BLaER1 treated with 17β-estradiol and CSF1 and Interleukin-3, amounts not matched to agents 10 nM and 100 nM (cell line): ENCODE data around the gene TAP2.
"Not testable (repeated sequence)": the region's sequence is repeated elsewhere in the genome, so short reads cannot be mapped to it uniquely, and the experiment has no call there.

Experiments used
- H3K27ac ChIP-seq, 11 experiments: shearing (Covaris generic); formaldehyde crosslinking; 2 replicates each; pipeline ENCODE4 v1.8.1; 2022
- H3K27me3 ChIP-seq, 11 experiments: shearing (Covaris generic); formaldehyde crosslinking; 2 replicates each; pipeline ENCODE4 v1.8.1; 2022
- H3K36me3 ChIP-seq, 11 experiments: shearing (Covaris generic); formaldehyde crosslinking; 2 replicates each; pipeline ENCODE4 v1.8.1; 2022
- H3K4me1 ChIP-seq, 10 experiments: shearing (Covaris generic); formaldehyde crosslinking; 2 replicates each; pipeline ENCODE4 v1.8.1; 2022
- H3K4me2 ChIP-seq, 11 experiments: shearing (Covaris generic); formaldehyde crosslinking; 2 replicates each; pipeline ENCODE4 v1.8.1; 2022
- H3K4me3 ChIP-seq, 10 experiments: shearing (Covaris generic); formaldehyde crosslinking; 2 replicates each; pipeline ENCODE4 v1.8.1; 2022
- H3K9ac ChIP-seq, 11 experiments: shearing (Covaris generic); formaldehyde crosslinking; 2 replicates each; pipeline ENCODE4 v1.8.1; 2022
- H3K9me3 ChIP-seq, 11 experiments: shearing (Covaris generic); formaldehyde crosslinking; replicated peaks in 1 of 11; 2 replicates each; pipeline ENCODE4 v1.8.1; 2022
- H4K20me1 ChIP-seq, 11 experiments: shearing (Covaris generic); formaldehyde crosslinking; 2 replicates each; pipeline ENCODE4 v1.8.1; 2022
- Cebpa-rat ChIP-seq, 11 experiments: shearing (Covaris generic); IDR thresholded peaks; 2 replicates each; pipeline ENCODE4 v1.8.1; 2022

Gene TAP2

DNA sequence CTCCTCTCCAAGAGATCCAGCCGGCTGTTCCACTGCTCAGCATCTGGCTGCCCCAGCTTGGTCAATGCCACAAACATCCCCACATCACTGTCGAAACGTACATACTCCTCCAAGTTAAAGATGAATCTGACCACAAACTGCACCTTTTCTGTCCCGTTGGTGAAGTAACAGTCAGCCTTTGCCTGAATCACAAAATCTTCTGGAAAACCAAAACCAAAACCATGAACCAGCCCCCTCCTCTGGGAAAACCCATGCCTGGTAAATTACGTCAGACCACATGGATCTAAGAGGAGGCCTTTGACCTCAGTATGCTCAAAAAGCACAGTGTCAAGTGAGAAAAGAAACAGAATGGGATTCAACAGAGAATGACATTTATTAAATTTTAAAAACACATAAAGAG is 23.4 kb downstream of the TAP2 start:
- Histone ChIP-seq H3K36me3 (peaks cover 0 to 10% (median 0%) of the 10 kb centered on the region in 11 experiments; a peak in 2 of 22 replicates), H4K20me1 (no peaks in the 10 kb centered on the region), H3K4me1 (peaks cover 0 to 22% (median 19%) of the 10 kb centered on the region in 10 experiments; a peak in 19 of 20 replicates), H3K27ac (no peak overlapping the region), H3K4me2 (peak overlapping the region in 4 of 11 experiments; percentile 10 to 35 (median 18); a peak in 5 of 22 replicates), H3K9me3 (no peaks in the 10 kb centered on the region), H3K27me3 (no peaks in the 10 kb centered on the region), H3K4me3 (no peak overlapping the region), H3K9ac (no peak overlapping the region)
- TF ChIP-seq Cebpa-rat (IDR thresholded peaks at IDR 0.05), result no peak

DNA sequence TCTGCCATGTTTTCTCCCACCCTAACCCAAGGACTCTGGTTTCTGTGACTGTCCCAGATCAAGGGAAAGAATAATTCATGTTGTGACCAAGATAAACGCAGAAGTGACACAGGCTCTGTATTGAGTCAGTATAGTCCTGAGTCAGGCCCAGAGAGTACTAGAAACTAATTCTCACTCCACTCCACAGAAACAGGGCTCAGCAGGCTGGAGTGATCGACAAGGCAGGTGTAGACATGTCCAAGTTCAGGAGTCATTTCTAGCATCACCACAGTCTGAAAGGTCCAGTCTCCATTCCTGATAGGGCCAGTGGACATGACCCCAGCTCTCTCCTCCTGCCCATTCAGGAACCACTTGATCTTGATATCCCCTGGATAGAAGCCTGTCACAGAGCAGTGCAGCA is 24.4 kb downstream of the TAP2 start:
- no peak overlapping the region for H3K27ac ChIP-seq
- no peak for TF ChIP-seq Cebpa-rat (IDR thresholded peaks at IDR 0.05)
- peaks cover 0 to 14% (median 10%) of the 10 kb centered on the region in 10 experiments; a peak in 14 of 20 replicates for H3K4me1 ChIP-seq
- no peaks in the 10 kb centered on the region for H4K20me1 ChIP-seq
- H3K36me3 ChIP-seq, result peaks cover 0 to 10% (median 0%) of the 10 kb centered on the region in 11 experiments; a peak in 2 of 22 replicates
- H3K4me3 ChIP-seq, result no peak overlapping the region
- H3K27me3 ChIP-seq, result no peaks in the 10 kb centered on the region
- no peaks in the 10 kb centered on the region for H3K9me3 ChIP-seq
- no peak overlapping the region for H3K9ac ChIP-seq
- no peak overlapping the region for H3K4me2 ChIP-seq

DNA sequence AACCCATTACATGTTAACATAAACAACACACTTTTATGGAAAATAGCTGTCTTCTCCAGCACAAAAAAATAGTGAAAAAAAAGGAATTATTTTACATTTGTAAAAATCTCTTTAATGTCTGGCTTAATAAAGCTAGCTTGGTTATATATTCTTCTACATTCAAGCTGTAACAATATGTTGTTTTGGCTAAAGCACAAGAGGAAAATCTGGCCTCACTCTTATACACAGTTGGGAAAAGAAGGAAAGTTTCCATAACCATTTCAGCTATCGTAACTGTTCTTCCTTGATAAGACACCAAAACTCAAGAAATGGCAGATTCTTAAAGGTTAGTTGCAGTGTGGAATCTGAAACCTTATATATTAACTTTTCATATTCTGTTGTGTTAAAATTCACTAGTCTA is 29.4 kb downstream of the TAP2 start:
- no peaks in the 10 kb centered on the region for H3K9me3 ChIP-seq
- H3K4me1 ChIP-seq, result peaks cover 0 to 9% (median 1%) of the 10 kb centered on the region in 10 experiments; a peak in 5 of 20 replicates
- H3K27me3 ChIP-seq, result no peaks in the 10 kb centered on the region
- H3K4me3 ChIP-seq, result no peak overlapping the region
- H3K27ac ChIP-seq, result no peak overlapping the region
- no peak overlapping the region for H3K9ac ChIP-seq
- H3K4me2 ChIP-seq, result no peak overlapping the region
- peaks cover 0 to 7% (median 0%) of the 10 kb centered on the region in 11 experiments; a peak in 1 of 22 replicates for H3K36me3 ChIP-seq
- no peaks in the 10 kb centered on the region for H4K20me1 ChIP-seq
- TF ChIP-seq Cebpa-rat (IDR thresholded peaks at IDR 0.05), result no peak

DNA sequence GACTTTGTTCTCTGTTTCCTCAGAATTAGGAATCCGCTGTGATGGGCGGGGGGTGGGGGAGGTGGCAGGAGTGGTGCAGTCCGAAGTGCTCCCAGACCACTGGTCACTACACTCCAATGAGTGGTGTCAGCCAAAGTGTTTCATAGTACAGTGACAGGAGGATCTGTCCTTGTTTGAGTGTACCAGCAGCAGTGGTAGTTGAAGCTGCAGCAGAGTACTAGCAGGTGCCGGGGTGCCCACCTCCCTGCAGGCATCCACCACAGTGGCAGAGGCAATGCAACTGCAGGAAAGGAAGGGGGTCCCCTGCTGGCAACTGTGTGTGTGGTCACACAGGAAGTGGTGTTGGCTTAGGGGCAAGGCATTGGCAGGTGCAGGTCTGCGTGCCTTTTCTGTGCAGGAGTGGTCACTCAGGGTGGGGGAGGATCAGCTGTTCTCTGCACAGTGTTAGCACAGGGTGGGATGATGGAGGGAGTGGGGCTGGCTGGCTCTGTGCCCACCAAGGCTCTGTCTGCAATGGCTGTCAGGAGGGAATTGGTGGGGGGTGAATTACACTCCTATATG is 31.4 kb downstream of the TAP2 start:
- no peaks in the 10 kb centered on the region for H3K9me3 ChIP-seq
- no peaks in the 10 kb centered on the region for H3K36me3 ChIP-seq
- no peak overlapping the region for H3K27ac ChIP-seq
- no peaks in the 10 kb centered on the region for H4K20me1 ChIP-seq
- no peak for TF ChIP-seq Cebpa-rat (IDR thresholded peaks at IDR 0.05)
- no peak overlapping the region for H3K9ac ChIP-seq
- H3K4me3 ChIP-seq, result no peak overlapping the region
- peaks cover 0 to 21% (median 1%) of the 10 kb centered on the region in 10 experiments; a peak in 5 of 20 replicates for H3K4me1 ChIP-seq
- no peak overlapping the region for H3K4me2 ChIP-seq
- H3K27me3 ChIP-seq, result no peaks in the 10 kb centered on the region

DNA sequence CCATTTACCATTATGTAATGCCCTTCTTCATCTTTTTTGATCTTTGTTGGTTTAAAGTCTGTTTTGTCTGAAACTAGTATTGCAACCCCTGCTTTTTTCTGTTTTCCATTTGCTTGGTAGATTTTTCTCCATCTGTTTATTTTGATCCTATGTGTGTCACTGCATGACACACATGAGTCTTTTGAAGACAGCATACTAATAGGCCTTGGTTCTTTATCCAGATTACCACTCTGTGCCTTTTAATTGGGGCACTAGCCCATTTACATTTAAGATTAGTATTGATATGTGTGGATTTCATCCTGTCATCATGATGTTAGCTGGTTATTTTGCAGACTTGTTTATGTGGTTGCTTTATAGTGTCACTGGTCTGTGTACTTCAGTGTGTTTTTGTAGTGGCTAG is 33.1 kb downstream of the TAP2 start:
- peaks cover 0 to 21% (median 1%) of the 10 kb centered on the region in 10 experiments; a peak in 5 of 20 replicates for H3K4me1 ChIP-seq
- not testable (repeated sequence) for H3K9me3 ChIP-seq, H3K4me3 ChIP-seq, H3K4me2 ChIP-seq, H4K20me1 ChIP-seq, H3K36me3 ChIP-seq, H3K9ac ChIP-seq, H3K27ac ChIP-seq, H3K27me3 ChIP-seq

DNA sequence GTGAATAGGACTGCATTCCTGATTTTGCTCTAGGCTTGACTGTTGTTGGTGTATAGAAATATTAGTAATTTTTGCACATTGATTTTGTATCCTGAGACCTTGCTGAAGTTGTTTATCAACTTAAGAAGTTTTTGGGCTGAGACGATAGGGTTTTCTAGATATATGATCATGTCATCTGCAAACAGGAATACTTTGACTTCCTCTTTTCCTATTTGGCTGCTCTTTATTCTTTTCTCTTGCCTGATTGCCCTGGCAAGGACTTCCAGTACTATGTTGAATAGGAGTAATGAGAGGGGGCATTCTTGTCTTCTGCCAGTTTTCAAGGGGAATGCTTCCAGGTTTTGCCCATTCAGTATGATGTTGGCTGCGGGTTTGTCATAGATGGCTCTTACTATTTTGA is 35.1 kb downstream of the TAP2 start:
- Histone ChIP-seq H3K4me2 (peak overlapping the region in 1 of 11 experiments; percentile 42; a peak in 1 of 22 replicates), H3K36me3 (peaks cover 0 to 6% (median 0%) of the 10 kb centered on the region in 11 experiments; a peak in 2 of 22 replicates), H3K27me3 (no peaks in the 10 kb centered on the region), H3K9ac (no peak overlapping the region), H3K4me3 (no peak overlapping the region), H3K27ac (no peak overlapping the region), H4K20me1 (no peaks in the 10 kb centered on the region), H3K4me1 (peaks cover under 1 to 22% (median 4%) of the 10 kb centered on the region in 10 experiments; a peak in 18 of 20 replicates), H3K9me3 (peaks cover 12 to 18% (median 17%) of the 10 kb centered on the region in 11 experiments)
- TF ChIP-seq Cebpa-rat (IDR thresholded peaks at IDR 0.05), result no peak

DNA sequence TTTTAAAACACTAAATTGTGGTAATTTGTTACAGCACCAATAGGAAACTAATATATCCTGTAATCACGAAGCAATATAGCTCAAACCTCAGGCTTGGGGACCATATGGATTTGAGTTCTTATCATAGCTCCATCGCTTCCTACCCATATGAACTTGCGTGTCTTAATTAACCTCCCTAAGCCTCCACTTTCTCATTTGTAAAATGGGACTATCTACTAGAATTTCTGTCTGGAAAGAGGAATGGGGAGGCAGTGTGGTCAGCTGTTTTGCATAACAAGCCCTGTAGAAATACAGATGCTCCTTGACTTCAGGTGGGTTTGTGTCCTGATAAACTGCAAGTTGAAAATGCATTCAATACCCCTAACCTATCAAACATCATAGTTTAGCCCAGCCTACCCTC is 38.8 kb downstream of the TAP2 start:
- Histone ChIP-seq H3K27me3 (no peaks in the 10 kb centered on the region), H3K9ac (no peak overlapping the region)

DNA sequence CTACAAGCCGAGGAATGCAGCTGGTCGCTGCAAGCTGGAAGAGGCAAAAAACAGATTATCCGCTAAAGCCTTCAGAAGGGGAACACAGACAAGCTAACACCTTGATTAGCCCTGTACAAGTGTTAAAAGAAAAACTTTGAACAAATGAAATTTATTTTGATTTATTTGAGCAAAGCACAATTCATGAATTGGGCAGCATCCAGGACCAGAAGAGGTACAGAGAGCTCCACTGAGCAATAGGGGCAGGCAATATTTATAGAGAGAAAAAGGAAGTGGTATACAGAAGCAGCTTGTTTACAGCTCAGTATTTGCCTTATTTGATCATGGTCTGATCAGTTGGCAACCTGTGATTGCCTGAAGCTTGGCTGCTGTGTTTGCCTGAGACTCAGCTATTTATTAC is 39.4 kb downstream of the TAP2 start:
- Histone ChIP-seq H3K4me1 (peaks cover 39 to 51% (median 42%) of the 10 kb centered on the region in 10 experiments), H3K27me3 (no peaks in the 10 kb centered on the region), H3K4me3 (no peak overlapping the region), H3K36me3 (peaks cover 0 to 6% (median 0%) of the 10 kb centered on the region in 11 experiments; a peak in 2 of 22 replicates), H3K27ac (no peak overlapping the region), H3K9ac (no peak overlapping the region), H4K20me1 (no peaks in the 10 kb centered on the region), H3K9me3 (peaks cover 15 to 22% (median 19%) of the 10 kb centered on the region in 11 experiments), H3K4me2 (no peak overlapping the region)
- TF ChIP-seq Cebpa-rat (IDR thresholded peaks at IDR 0.05), result no peak

More for the DNA sequence above, 38.8 kb downstream of the TAP2 start:
- no peaks in the 10 kb centered on the region for H4K20me1 ChIP-seq
- no peak for TF ChIP-seq Cebpa-rat (IDR thresholded peaks at IDR 0.05)
- no peak overlapping the region for H3K27ac ChIP-seq
- H3K9me3 ChIP-seq, result peaks cover 15 to 22% (median 19%) of the 10 kb centered on the region in 11 experiments
- H3K36me3 ChIP-seq, result peaks cover 0 to 6% (median 0%) of the 10 kb centered on the region in 11 experiments; a peak in 2 of 22 replicates
- H3K4me3 ChIP-seq, result no peak overlapping the region
- peaks cover 34 to 47% (median 36%) of the 10 kb centered on the region in 10 experiments for H3K4me1 ChIP-seq
- no peak overlapping the region for H3K4me2 ChIP-seq

DNA sequence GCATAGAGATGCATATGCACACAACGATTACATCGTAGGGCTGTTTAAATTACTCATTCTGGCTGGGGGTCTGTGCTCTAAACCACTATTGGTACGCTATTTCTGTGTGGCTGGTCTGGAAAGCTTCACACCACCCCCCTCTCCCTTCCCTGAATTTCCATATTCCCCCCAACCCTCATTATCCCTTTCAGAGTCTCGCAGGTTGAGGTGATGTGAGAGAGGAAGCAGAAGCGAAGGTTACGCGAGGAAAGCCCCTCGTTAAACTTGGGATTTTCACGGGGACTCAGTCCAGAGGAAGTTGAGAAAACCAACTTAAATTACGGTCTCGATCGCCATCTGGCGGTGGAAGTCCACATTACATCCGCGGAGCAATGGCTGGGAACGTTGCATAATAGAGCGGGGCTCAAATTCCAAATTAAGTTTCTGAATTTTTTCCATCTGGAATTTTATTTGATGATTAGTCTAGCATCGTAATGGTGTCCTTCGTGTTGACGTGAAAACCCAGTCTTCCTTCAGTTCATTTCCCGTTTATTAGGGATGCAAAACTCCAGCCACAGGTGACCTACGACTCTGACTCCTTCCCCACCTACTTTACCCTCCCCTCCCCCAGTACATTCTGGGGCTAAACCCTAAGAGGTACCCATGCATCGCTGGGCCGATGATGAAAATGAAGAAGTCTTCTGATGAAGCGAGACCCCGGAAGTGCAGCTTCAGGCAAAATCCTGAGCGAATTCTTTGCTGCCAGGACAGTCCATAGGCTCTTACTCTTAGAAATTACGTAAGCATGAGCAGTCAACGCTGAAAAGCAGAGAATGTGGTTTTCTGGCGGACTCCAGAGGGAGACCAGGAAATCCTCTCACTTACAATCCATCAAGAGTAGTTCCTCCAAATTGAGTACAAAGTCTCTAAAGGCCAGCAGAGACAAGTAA is 41.4 kb downstream of the TAP2 start:
- Histone ChIP-seq H3K9ac (peak overlapping the region; percentile 51 to 72 (median 64)), H3K27ac (peak overlapping the region; percentile 50 to 77 (median 73); a peak in 21 of 22 replicates), H3K36me3 (peaks cover 0 to 6% (median 0%) of the 10 kb centered on the region in 11 experiments; a peak in 2 of 22 replicates), H3K9me3 (peaks cover 15 to 22% (median 19%) of the 10 kb centered on the region in 11 experiments), H3K4me2 (peak overlapping the region; percentile 70 to 97 (median 87)), H3K4me3 (peak overlapping the region; percentile 41 to 65 (median 48); a peak in 19 of 20 replicates), H4K20me1 (no peaks in the 10 kb centered on the region), H3K27me3 (no peaks in the 10 kb centered on the region), H3K4me1 (peaks cover 55 to 64% (median 59%) of the 10 kb centered on the region in 10 experiments)
- peak in 7 of 11 experiments; percentile 43 to 81 (median 59); a peak in 11 of 22 replicates for TF ChIP-seq Cebpa-rat (IDR thresholded peaks at IDR 0.05)
